HEK293 (cell line): ENCODE results near the gene SHOC2.

Source experiments
- CTCF ChIP-seq: fragments of 450-650 bp; formaldehyde crosslinking; IDR thresholded peaks from 2 replicates; pipeline ENCODE4 v1.5.1; 2016; ENCODE audit warnings: missing biosample characterization, missing genetic modification characterization
- SP2 ChIP-seq: fragments of 450-650 bp; formaldehyde crosslinking; IDR thresholded peaks from 2 replicates; pipeline ENCODE4 v1.5.1; 2016; ENCODE audit warnings: missing biosample characterization, missing genetic modification characterization
- ZNF274 ChIP-seq, 2 experiments: fragments of 200-500 bp in 1 of 2; fragments of 450-650 bp in 1 of 2; sonication (Bioruptor generic) in 1 of 2; formaldehyde crosslinking in 1 of 2; IDR thresholded peaks; 2 replicates each; pipeline versions ENCODE4 v1.5.1 to v1.6.1; 2014 to 2016; ENCODE audit warnings: borderline replicate concordance in 1 of 2, inconsistent platforms in 1 of 2, low read length in 1 of 2, missing biosample characterization in 1 of 2, missing genetic modification characterization in 1 of 2
- ZNF600 ChIP-seq: fragments of 450-650 bp; formaldehyde crosslinking; IDR thresholded peaks from 2 replicates; pipeline ENCODE4 v1.5.1; 2016; ENCODE audit warnings: missing biosample characterization, missing genetic modification characterization
- ZNF768 ChIP-seq: fragments of 450-650 bp; formaldehyde crosslinking; IDR thresholded peaks from 2 replicates; pipeline ENCODE4 v1.5.1; 2018; ENCODE audit warnings: missing biosample characterization, mild to moderate bottlenecking, missing genetic modification characterization

DNA sequence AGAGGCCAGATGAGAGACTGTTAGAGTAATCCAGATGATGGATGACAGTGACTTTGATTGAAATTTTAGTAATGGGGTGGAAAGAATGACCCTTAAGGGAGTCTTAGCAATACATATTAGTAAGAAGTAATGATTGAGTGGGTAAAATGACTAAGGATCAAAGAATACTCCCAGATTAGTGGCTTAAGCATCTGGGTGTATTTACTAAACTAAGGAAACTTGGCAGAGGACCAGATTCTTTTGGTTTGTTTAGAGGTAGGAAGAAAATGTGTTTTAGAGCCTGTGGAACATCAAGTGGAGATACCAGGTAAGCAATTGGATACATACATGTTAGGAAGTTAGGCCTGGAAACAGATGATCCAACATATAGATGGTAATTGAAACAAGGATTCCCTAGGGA, 98.6 kb downstream of the SHOC2 start:
- no peak for TF ChIP-seq CTCF
- no peak for TF ChIP-seq SP2 (tag by site-specific recombination)
- no peak for TF ChIP-seq ZNF600
- TF ChIP-seq ZNF274 (IDR thresholded peaks at IDR 0.05; ENCODE audit: low read length) = no peak
- no peak for TF ChIP-seq ZNF274 (tag by site-specific recombination; IDR thresholded peaks at IDR 0.05; ENCODE audit: borderline replicate concordance)
- TF ChIP-seq ZNF768 (tag by site-specific recombination) = no peak
